DMS 273 (cell line): Measurements from ENCODE around the gene EMX2.

Experiments
- DNase-seq: peaks from one replicate; lab custom pipeline; 2025; ENCODE audit not compliant: unreplicated experiment; lab: John Stamatoyannopoulos, UW

The EMX2 gene

GRCh38 chr10:117596706-117597105 is 54.2 kb downstream of the EMX2 start:
- no peak for DNase-seq

DNA sequence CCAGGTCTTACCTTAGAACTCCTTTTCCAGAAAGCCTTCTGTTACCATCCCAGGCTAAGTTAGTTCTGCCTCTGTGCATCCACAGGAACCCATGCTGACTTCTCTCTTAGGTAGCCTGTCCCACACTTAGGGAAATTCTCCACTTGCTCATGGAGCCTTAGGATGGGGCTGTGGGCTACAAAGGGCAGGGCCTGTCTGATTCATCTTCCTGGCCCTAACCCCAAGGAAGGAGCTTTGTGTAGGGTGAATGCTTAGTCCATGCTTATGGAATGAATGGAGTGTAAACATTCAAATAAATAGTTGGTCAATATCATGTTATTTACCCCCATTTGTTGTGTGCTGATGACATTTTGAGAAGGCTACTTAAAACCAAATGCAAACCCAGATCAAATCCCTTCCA is 54.7 kb downstream of the EMX2 start:
- no peak for DNase-seq
